Suprapubic skin (tissue), 4 donors: ENCODE data around the gene SPNS1. TPM values are rescaled to one million over a fixed set of nuclear protein-coding genes. Genes with fewer than 3 reads are reported as not detected.
"Not testable (repeated sequence)": the region's sequence is repeated elsewhere in the genome, so short reads cannot be mapped to it uniquely, and the experiment has no call there.

Experiments
- DNase-seq, 2 donors: peaks; one replicate each; pipeline ENCODE4 v3.0.0-alpha.2; 2019; ENCODE audit warnings: low spot score in 2 of 2
- H3K27ac ChIP-seq: fragments of 200-600 bp; sonication (generic); one replicate; pipeline ENCODE4 v1.5.1; 2019
- H3K27me3 ChIP-seq: fragments of 200-600 bp; sonication (generic); one replicate; pipeline ENCODE4 v1.5.1; 2019
- H3K36me3 ChIP-seq: fragments of 200-600 bp; sonication (generic); one replicate; pipeline ENCODE4 v1.5.1; 2019
- H3K4me1 ChIP-seq: fragments of 200-600 bp; sonication (generic); one replicate; pipeline ENCODE4 v1.5.1; 2019
- H3K4me3 ChIP-seq: fragments of 200-600 bp; sonication (generic); one replicate; pipeline ENCODE4 v1.5.1; 2019; ENCODE audit warnings: mild to moderate bottlenecking
- H3K9me3 ChIP-seq: fragments of 200-600 bp; sonication (generic); one replicate; pipeline ENCODE4 v1.5.1; 2019
- EP300 ChIP-seq: sonication (generic); formaldehyde crosslinking; IDR thresholded peaks from one replicate; pipeline ENCODE4 v1.6.1; 2017; ENCODE audit warnings: antibody characterized with exemption
- POLR2A ChIP-seq, 2 donors: fragments of 450-650 bp; IDR thresholded peaks; one replicate each; pipeline ENCODE4 v1.6.1; 2017; ENCODE audit warnings: antibody characterized with exemption in 2 of 2, mild to moderate bottlenecking in 2 of 2, moderate library complexity in 2 of 2
- POLR2AphosphoS5 ChIP-seq, 3 donors: sonication (generic); formaldehyde crosslinking; IDR thresholded peaks; one replicate each; pipeline ENCODE4 v1.6.1; 2017; ENCODE audit warnings: antibody characterized with exemption in 3 of 3
- WGBS: methylation state at CpG from one replicate; pipeline ENCODE4 v1.1.5; 2018; 5-methylcytosine and 5-hydroxymethylcytosine counted together
- total RNA-seq, 4 donors: library from RNA; depleted of rRNA; stranded (reverse); fragments of >200 nt; gene quantifications; one replicate each; pipeline ENCODE4 v1.1.0, GENCODE V29; 2016
- TF ChIP-seq, protein P1 (sequence below), 2 donors: fragments of 200-600 bp in 1 of 2; fragments of 450-650 bp in 1 of 2; sonication (generic) in 1 of 2; IDR thresholded peaks; one replicate each; pipeline ENCODE4 v1.5.1; 2016 to 2019; ENCODE audit warnings: antibody characterized with exemption in 2 of 2, mild to moderate bottlenecking in 1 of 2, moderate library complexity in 1 of 2

Gene SPNS1
- total RNA-seq, 4 donors from 2014 or later = 26.0 to 42.8 (median 32.7) TPM

DNA sequence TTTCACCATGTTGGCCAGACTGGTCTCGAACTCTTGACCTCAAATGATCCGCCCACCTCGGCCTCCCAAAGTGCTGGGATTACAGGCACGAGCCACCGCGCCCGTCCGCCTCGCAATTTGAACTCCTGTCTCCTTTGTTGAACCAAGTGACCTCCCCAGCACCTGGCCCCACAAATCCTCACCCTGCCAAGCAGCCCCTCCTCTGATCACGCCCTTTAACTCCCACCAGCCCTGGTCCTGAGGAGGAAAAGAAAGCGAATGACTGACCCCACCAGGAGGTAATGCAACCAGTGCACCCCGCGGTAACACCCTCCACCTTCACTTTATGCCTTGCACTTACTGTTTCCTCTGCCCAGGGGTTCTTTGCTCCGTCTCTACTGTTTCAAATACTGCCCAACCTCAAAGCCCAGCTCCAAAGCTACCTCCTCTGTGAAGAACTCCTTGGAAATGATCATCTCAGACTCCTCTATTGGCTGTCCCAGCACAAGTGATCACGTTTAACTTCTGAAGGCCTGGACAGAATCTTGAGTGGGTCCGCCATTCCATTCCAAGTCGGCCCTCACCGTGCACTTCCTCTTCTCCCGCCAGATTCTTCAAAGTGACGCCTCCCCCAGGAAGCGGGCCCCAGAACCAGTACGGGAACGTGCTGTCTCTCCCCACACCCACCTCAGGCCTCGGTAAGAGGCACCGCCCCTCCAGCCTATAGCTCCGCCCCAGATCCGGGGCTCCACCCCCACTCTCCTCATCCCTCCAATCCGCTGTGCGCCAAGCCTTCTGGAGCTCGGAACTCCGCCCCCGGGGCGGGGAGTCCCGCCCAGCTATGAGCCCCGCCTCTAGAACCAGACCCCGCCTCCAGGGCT is 38.4 kb upstream of the SPNS1 start:
- Histone ChIP-seq H3K27ac (no peak overlapping the region), H3K36me3 (no peaks in the 10 kb centered on the region), H3K4me3 (peak overlapping the region; percentile 24), H3K9me3 (no peaks in the 10 kb centered on the region), H3K4me1 (peaks cover 3% of the 10 kb centered on the region), H3K27me3 (no peaks in the 10 kb centered on the region)
- DNase-seq = peak; percentile 83 to 87
- TF ChIP-seq, protein P1, sequence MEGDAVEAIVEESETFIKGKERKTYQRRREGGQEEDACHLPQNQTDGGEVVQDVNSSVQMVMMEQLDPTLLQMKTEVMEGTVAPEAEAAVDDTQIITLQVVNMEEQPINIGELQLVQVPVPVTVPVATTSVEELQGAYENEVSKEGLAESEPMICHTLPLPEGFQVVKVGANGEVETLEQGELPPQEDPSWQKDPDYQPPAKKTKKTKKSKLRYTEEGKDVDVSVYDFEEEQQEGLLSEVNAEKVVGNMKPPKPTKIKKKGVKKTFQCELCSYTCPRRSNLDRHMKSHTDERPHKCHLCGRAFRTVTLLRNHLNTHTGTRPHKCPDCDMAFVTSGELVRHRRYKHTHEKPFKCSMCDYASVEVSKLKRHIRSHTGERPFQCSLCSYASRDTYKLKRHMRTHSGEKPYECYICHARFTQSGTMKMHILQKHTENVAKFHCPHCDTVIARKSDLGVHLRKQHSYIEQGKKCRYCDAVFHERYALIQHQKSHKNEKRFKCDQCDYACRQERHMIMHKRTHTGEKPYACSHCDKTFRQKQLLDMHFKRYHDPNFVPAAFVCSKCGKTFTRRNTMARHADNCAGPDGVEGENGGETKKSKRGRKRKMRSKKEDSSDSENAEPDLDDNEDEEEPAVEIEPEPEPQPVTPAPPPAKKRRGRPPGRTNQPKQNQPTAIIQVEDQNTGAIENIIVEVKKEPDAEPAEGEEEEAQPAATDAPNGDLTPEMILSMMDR (IDR thresholded peaks at IDR 0.05) = no peak
- TF ChIP-seq POLR2A (IDR thresholded peaks at IDR 0.05) (no peak), EP300 (no peak), POLR2AphosphoS5 (IDR thresholded peaks at IDR 0.05) (no peak)
- 33% methylated on average over 36 of the region's 36 CpGs for WGBS

DNA sequence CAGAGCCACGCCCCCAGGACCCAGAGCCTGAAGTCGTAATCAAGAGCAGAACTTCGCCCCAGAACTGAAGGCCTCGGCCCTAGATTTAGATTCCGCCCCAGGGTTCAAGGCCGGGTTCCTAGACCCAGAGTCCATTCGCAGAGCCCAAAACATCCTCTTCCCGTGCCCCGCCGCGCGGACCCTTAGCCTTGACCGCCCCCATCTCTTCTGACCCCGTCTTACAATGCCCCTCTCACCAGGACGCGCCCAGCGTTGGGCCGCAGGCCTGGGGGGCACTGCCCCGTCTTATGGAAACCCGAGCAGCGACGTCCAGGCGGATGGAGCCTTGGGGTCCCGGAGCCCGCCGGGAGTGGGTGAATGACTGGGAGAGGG is 37.8 kb upstream of the SPNS1 start:
- Histone ChIP-seq H3K27me3 (no peaks in the 10 kb centered on the region), H3K36me3 (no peaks in the 10 kb centered on the region), H3K4me3 (peak overlapping the region; percentile 24), H3K27ac (no peak overlapping the region), H3K4me1 (peaks cover 3% of the 10 kb centered on the region), H3K9me3 (no peaks in the 10 kb centered on the region)
- WGBS = 81% methylated on average over 24 of the region's 26 CpGs
- TF ChIP-seq POLR2AphosphoS5 (IDR thresholded peaks at IDR 0.05) = no peak
- TF ChIP-seq POLR2A (IDR thresholded peaks at IDR 0.05) = no peak
- TF ChIP-seq EP300 = no peak
- TF ChIP-seq, protein P1 (IDR thresholded peaks at IDR 0.05) = no peak
- DNase-seq = no peak

DNA sequence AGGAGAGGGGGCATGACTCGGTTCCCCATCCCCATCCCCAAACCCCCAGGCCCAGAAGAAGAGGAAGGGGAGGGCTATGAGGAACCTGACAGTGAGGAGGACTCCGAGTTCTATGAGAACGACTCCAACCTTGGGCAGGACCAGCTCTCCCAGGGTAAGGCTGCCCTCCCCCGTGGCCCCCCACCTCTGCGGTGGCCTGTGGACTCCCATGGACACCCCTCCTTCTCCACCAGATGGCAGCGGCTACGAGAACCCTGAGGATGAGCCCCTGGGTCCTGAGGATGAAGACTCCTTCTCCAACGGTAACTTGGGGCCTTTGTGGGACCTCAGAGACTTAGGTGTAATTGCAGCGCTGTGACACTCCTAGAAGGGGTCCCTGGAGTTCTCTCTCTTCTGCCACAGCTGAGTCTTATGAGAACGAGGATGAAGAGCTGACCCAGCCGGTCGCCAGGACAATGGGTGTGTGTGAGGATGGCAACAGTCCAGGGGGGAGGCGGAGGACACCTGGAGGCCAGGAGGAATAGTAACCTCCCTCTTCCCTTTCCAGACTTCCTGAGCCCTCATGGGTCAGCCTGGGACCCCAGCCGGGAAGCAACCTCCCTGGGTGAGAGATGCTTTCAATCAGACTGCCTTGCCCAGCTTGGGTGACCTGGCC is 37.2 kb upstream of the SPNS1 start:
- no peak overlapping the region for H3K4me3 ChIP-seq
- H3K36me3 ChIP-seq = no peaks in the 10 kb centered on the region
- DNase-seq = no peak
- no peaks in the 10 kb centered on the region for H3K27me3 ChIP-seq
- H3K27ac ChIP-seq = no peak overlapping the region
- WGBS = 82% methylated on average over 11 of the region's 14 CpGs
- no peaks in the 10 kb centered on the region for H3K9me3 ChIP-seq
- TF ChIP-seq POLR2AphosphoS5 (IDR thresholded peaks at IDR 0.05) = no peak
- TF ChIP-seq, protein P1 (IDR thresholded peaks at IDR 0.05) = no peak
- TF ChIP-seq EP300 = no peak
- TF ChIP-seq POLR2A (IDR thresholded peaks at IDR 0.05) = no peak
- peaks cover 3% of the 10 kb centered on the region for H3K4me1 ChIP-seq

- Histone ChIP-seq H3K27me3 (no peaks in the 10 kb centered on the region), H3K36me3 (no peaks in the 10 kb centered on the region), H3K9me3 (no peaks in the 10 kb centered on the region), H3K4me3 (no peak overlapping the region), H3K4me1 (peaks cover 3% of the 10 kb centered on the region), H3K27ac (no peak overlapping the region)
- TF ChIP-seq, protein P1 (IDR thresholded peaks at IDR 0.05) = no peak
- TF ChIP-seq POLR2A (IDR thresholded peaks at IDR 0.05) (no peak), EP300 (no peak), POLR2AphosphoS5 (IDR thresholded peaks at IDR 0.05) (no peak)
- WGBS = 80% methylated on average over 7 of the region's 7 CpGs
- DNase-seq = no peak
Observed at GRCh38 chr16:28938721-28939120, 35.9 kb upstream of the SPNS1 start.

DNA sequence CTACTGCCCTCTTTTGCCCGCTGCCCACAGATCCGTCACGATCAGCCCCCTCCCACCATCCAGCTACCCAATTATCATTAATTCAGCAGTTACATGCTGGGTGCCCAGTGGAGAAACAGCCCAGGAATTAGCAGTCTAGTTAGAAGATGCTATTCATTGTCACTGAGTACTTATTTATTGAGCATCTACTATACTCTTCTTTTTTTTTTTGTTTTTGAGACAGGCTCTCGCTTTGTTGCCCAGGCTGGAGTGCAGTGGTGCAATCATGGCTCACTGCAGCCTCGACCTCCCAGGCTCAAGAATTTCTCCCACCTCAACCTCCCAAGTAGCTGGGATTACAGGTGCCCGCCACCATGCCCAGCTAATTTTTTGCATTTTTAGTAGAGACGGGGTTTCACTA is 34.8 kb upstream of the SPNS1 start:
- H3K27ac ChIP-seq, H3K9me3 ChIP-seq, H3K36me3 ChIP-seq, H3K4me1 ChIP-seq, H3K27me3 ChIP-seq, DNase-seq, H3K4me3 ChIP-seq: not testable (repeated sequence)
- WGBS = 89% methylated on average over 7 of the region's 7 CpGs
